Liver (tissue), 9 donors: ENCODE results near the gene ADAMTS5. TPM values are rescaled to one million over a fixed set of nuclear protein-coding genes. Genes with fewer than 3 reads are reported as not detected.

Source experiments
- DNase-seq: peaks from one replicate; pipeline ENCODE4 v3.0.0-alpha.2; 2017; ENCODE audit warnings: low spot score
- H3K27ac ChIP-seq, 2 donors: one replicate each; pipeline ENCODE4 v1.7.0; 2013; ENCODE audit warnings: inconsistent platforms in 2 of 2, low read length in 2 of 2, control low read depth in 1 of 2, low read depth in 1 of 2, mild to moderate bottlenecking in 1 of 2
- H3K27me3 ChIP-seq, 4 donors: one replicate each; pipeline versions ENCODE4 v1.6.1 to v1.7.0; 2013; ENCODE audit warnings: low read length in 3 of 4, inconsistent platforms in 1 of 4, mild to moderate bottlenecking in 1 of 4, moderate library complexity in 1 of 4; ENCODE audit not compliant: control insufficient read depth in 4 of 4, insufficient read depth in 4 of 4
- H3K36me3 ChIP-seq, 4 donors: one replicate each; pipeline versions ENCODE4 v1.6.1 to v1.7.0; 2013; ENCODE audit warnings: low read length in 3 of 4, mild to moderate bottlenecking in 3 of 4, low read depth in 1 of 4, moderate library complexity in 1 of 4; ENCODE audit not compliant: control insufficient read depth in 4 of 4, insufficient read depth in 3 of 4
- H3K4me1 ChIP-seq, 4 donors: one replicate each; pipeline versions ENCODE4 v1.6.1 to v1.7.0; 2013; ENCODE audit warnings: low read length in 3 of 4, mild to moderate bottlenecking in 3 of 4, moderate library complexity in 1 of 4; ENCODE audit not compliant: control insufficient read depth in 4 of 4, insufficient read depth in 4 of 4
- H3K4me3 ChIP-seq, 3 donors: one replicate each; pipeline versions ENCODE4 v1.6.1 to v1.7.0; 2013; ENCODE audit warnings: low read length in 3 of 3, control low read depth in 1 of 3, low read depth in 1 of 3, mild to moderate bottlenecking in 1 of 3
- H3K9ac ChIP-seq, 2 donors: one replicate each; pipeline ENCODE4 v1.7.0; 2013; ENCODE audit warnings: low read length in 2 of 2, mild to moderate bottlenecking in 2 of 2, moderate library complexity in 2 of 2, control low read depth in 1 of 2, low read depth in 1 of 2
- H3K9me3 ChIP-seq, 4 donors: one replicate each; pipeline versions ENCODE4 v1.6.1 to v1.7.0; 2013; ENCODE audit warnings: low read length in 3 of 4; ENCODE audit not compliant: control insufficient read depth in 4 of 4
- ATF3 ChIP-seq: IDR thresholded peaks from 2 replicates; pipeline ENCODE4 v1.6.1; 2016; ENCODE audit warnings: antibody characterized with exemption
- CTCF ChIP-seq: fragments of 150-350 bp; IDR thresholded peaks from 2 replicates; pipeline ENCODE4 v1.5.1; 2017; ENCODE audit warnings: improper control_type of control experiment, low read depth, low read length; ENCODE audit not compliant: missing input control
- EGR1 ChIP-seq, 2 donors: IDR thresholded peaks; 2 replicates each; pipeline ENCODE4 v1.6.1; 2016 to 2018; ENCODE audit warnings: antibody characterized with exemption in 2 of 2, low read depth in 2 of 2
- FOXA1 ChIP-seq: IDR thresholded peaks from 2 replicates; pipeline ENCODE4 v1.6.1; 2016; ENCODE audit warnings: antibody characterized with exemption
- FOXA2 ChIP-seq: IDR thresholded peaks from 2 replicates; pipeline ENCODE4 v1.6.1; 2016; ENCODE audit warnings: antibody characterized with exemption
- GABPA ChIP-seq, 2 donors: IDR thresholded peaks in 1 of 2; conservative IDR thresholded peaks in 1 of 2; 2 replicates each; pipeline ENCODE4 v1.6.1; 2016; ENCODE audit warnings: antibody characterized with exemption in 2 of 2, mild to moderate bottlenecking in 1 of 2, moderate library complexity in 1 of 2
- HNF4A ChIP-seq, 2 donors: conservative IDR thresholded peaks; 2 replicates each; pipeline ENCODE4 v1.6.1; 2016; ENCODE audit warnings: antibody characterized with exemption in 2 of 2, mild to moderate bottlenecking in 2 of 2
- HNF4G ChIP-seq: IDR thresholded peaks from 2 replicates; pipeline ENCODE4 v1.6.1; 2016; ENCODE audit warnings: antibody characterized with exemption
- JUND ChIP-seq, 2 donors: IDR thresholded peaks; 2 replicates each; pipeline ENCODE4 v1.6.1; 2016; ENCODE audit warnings: antibody characterized with exemption in 2 of 2
- MAX ChIP-seq: IDR thresholded peaks from 2 replicates; pipeline ENCODE4 v1.6.1; 2016; ENCODE audit warnings: antibody characterized with exemption
- NR2F2 ChIP-seq: IDR thresholded peaks from 2 replicates; pipeline ENCODE4 v1.6.1; 2016; ENCODE audit warnings: antibody characterized with exemption
- RAD21 ChIP-seq, 2 donors: IDR thresholded peaks; 2 replicates each; pipeline ENCODE4 v1.6.1; 2016; ENCODE audit warnings: antibody characterized with exemption in 2 of 2, mild to moderate bottlenecking in 2 of 2
- REST ChIP-seq: IDR thresholded peaks from 2 replicates; pipeline ENCODE4 v1.6.1; 2016; ENCODE audit warnings: antibody characterized with exemption, mild to moderate bottlenecking
- RXRA ChIP-seq, 2 donors: IDR thresholded peaks; 2 replicates each; pipeline ENCODE4 v1.6.1; 2017 to 2018; ENCODE audit warnings: antibody characterized with exemption in 2 of 2, mild to moderate bottlenecking in 1 of 2
- SP1 ChIP-seq: IDR thresholded peaks from 2 replicates; pipeline ENCODE4 v1.6.1; 2018; ENCODE audit warnings: antibody characterized with exemption, mild to moderate bottlenecking
- TAF1 ChIP-seq: conservative IDR thresholded peaks from 2 replicates; pipeline ENCODE4 v1.6.1; 2016; ENCODE audit warnings: antibody characterized with exemption, mild to moderate bottlenecking
- YY1 ChIP-seq: IDR thresholded peaks from 2 replicates; pipeline ENCODE4 v1.6.1; 2016; ENCODE audit warnings: antibody characterized with exemption, mild to moderate bottlenecking
- ZBTB33 ChIP-seq: IDR thresholded peaks from 2 replicates; pipeline ENCODE4 v1.6.1; 2016; ENCODE audit warnings: antibody characterized with exemption
- WGBS: extraction: QIAGEN DNeasy Blood & Tissue Kit; methylation state at CpG from one replicate; pipeline ENCODE4 v1.1.7; 2013; 5-methylcytosine and 5-hydroxymethylcytosine counted together
- polyA plus RNA-seq, 2 donors: library from polyadenylated mRNA; stranded (reverse) in 1 of 2; unstranded in 1 of 2; fragments of 200-250 nt in 1 of 2; fragments of >200 nt in 1 of 2; fragmentation: Nextera tagmentation in 1 of 2; extraction: Ambion mirVana in 1 of 2; gene quantifications; one replicate each; pipeline versions ENCODE4 v1.2.1 to v1.2.3, GENCODE V29; 2013 to 2015
- total RNA-seq, 2 donors: library from RNA; depleted of rRNA; stranded (reverse); fragments of >200 nt; gene quantifications; one replicate each; pipeline ENCODE4 v1.2.3, GENCODE V29; 2014
- donor health status: healthy.
- donor health status: healthy.
- donor health status: healthy.
- donor health status: healthy.
- donor health status: healthy.

The ADAMTS5 gene
- total and polyA plus RNA-seq, 4 donors = 0.43 to 2.5 (median 0.70) TPM

GRCh38 chr21:26888931-26889330 lies 78.0 kb downstream of the ADAMTS5 start:
- TF ChIP-seq RAD21 (IDR thresholded peaks at IDR 0.05) (no peak), JUND (IDR thresholded peaks at IDR 0.05) (no peak), FOXA2 (no peak), REST (no peak)
- Histone ChIP-seq H3K9me3 (no peaks in the 10 kb centered on the region), H3K27me3 (peaks cover 0 to 7% (median 0%) of the 10 kb centered on the region in 4 donors), H3K4me3 (no peak overlapping the region), H3K27ac (no peak overlapping the region), H3K36me3 (no peaks in the 10 kb centered on the region), H3K4me1 (no peaks in the 10 kb centered on the region), H3K9ac (no peak overlapping the region)
- WGBS = 49% methylated on average over 5 of the region's 5 CpGs
- DNase-seq = no peak

GRCh38 chr21:26888256-26888655 lies 78.6 kb downstream of the ADAMTS5 start:
- H3K27ac ChIP-seq = no peak overlapping the region
- no peaks in the 10 kb centered on the region for H3K4me1 ChIP-seq
- H3K27me3 ChIP-seq = peaks cover 0 to 3% (median 0%) of the 10 kb centered on the region in 4 donors
- no peak for DNase-seq
- no peak overlapping the region for H3K9ac ChIP-seq
- H3K9me3 ChIP-seq = no peaks in the 10 kb centered on the region
- H3K36me3 ChIP-seq = no peaks in the 10 kb centered on the region
- no peak overlapping the region for H3K4me3 ChIP-seq
- TF ChIP-seq YY1 (no peak), FOXA1 (no peak), EGR1 (IDR thresholded peaks at IDR 0.05; ENCODE audit: low read depth in 2 of 2) (no peak), JUND (IDR thresholded peaks at IDR 0.05) (no peak), TAF1 (no peak), RXRA (IDR thresholded peaks at IDR 0.05) (no peak), RAD21 (IDR thresholded peaks at IDR 0.05) (no peak), HNF4G (no peak), NR2F2 (no peak), ZBTB33 (no peak), SP1 (no peak), REST (no peak), HNF4A (conservative IDR thresholded peaks at IDR 0.05) (no peak), FOXA2 (no peak), MAX (no peak), GABPA (IDR thresholded peaks at IDR 0.05 in 1 of 2, conservative IDR thresholded peaks at IDR 0.05 in 1 of 2) (no peak), CTCF (no peak), ATF3 (no peak)
